ENCODE data around the gene ASAP3. TPM values are rescaled to one million over a fixed set of nuclear protein-coding genes. Genes with fewer than 3 reads are reported as not detected.

Gene ASAP3
- total RNA-seq, 1 donor from 2014 or later, result 30.8 TPM

DNA sequence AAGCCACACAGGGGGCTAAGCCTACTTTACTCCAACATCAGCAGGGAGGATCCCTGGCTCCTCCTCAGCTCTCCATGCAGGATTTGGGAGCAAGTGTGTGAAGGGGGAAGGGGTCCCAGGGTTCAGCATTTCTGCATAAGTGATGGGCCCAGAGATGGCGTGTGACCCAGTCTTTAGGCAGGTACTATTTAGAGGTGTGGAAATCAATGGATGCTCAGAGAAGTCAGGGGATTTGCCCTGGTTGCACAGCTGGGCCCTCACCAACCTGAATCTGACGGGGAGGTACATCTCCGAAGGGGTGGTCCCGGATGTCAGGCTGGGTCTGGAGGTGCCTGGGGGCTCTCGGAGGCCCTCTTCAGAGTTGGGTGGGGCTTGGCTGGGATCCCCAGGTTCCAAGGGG, 52.5 kb downstream of the ASAP3 start:
- H3K36me3 Mint-ChIP-seq (ENCODE audit: low read depth), result peaks cover 36% of the 10 kb centered on the region
- H3K27me3 Mint-ChIP-seq (ENCODE audit: low read depth), result no peaks in the 10 kb centered on the region
- H3K9me3 Mint-ChIP-seq (ENCODE audit: low read depth), result no peaks in the 10 kb centered on the region
- DNase-seq (ENCODE audit: low spot score), result no peak
- H3K27ac Mint-ChIP-seq (ENCODE audit: unreplicated experiment), result no peak overlapping the region
- H3K4me3 Mint-ChIP-seq (ENCODE audit: unreplicated experiment), result no peak overlapping the region
- no peaks in the 10 kb centered on the region for H3K4me1 Mint-ChIP-seq (ENCODE audit: low read depth)
- TF ChIP-seq CTCF (IDR thresholded peaks at IDR 0.05), result no peak

GRCh38 chr1:23430803-23431202, 53.2 kb downstream of the ASAP3 start:
- TF ChIP-seq CTCF (IDR thresholded peaks at IDR 0.05), result no peak
- Mint-ChIP-seq H3K27me3 (ENCODE audit: low read depth) (no peaks in the 10 kb centered on the region), H3K36me3 (ENCODE audit: low read depth) (peaks cover 39% of the 10 kb centered on the region), H3K4me1 (ENCODE audit: low read depth) (peaks cover 5% of the 10 kb centered on the region), H3K4me3 (ENCODE audit: unreplicated experiment) (no peak overlapping the region), H3K9me3 (ENCODE audit: low read depth) (no peaks in the 10 kb centered on the region), H3K27ac (ENCODE audit: unreplicated experiment) (no peak overlapping the region)
- DNase-seq (ENCODE audit: low spot score), result no peak

GRCh38 chr1:23428136-23428905, 55.7 kb downstream of the ASAP3 start:
- Mint-ChIP-seq H3K4me3 (ENCODE audit: unreplicated experiment) (no peak overlapping the region), H3K27me3 (ENCODE audit: low read depth) (no peaks in the 10 kb centered on the region), H3K27ac (ENCODE audit: unreplicated experiment) (no peak overlapping the region), H3K4me1 (ENCODE audit: low read depth) (peaks cover 23% of the 10 kb centered on the region), H3K36me3 (ENCODE audit: low read depth) (peaks cover 27% of the 10 kb centered on the region), H3K9me3 (ENCODE audit: low read depth) (no peaks in the 10 kb centered on the region)
- TF ChIP-seq CTCF (IDR thresholded peaks at IDR 0.05), result no peak
- DNase-seq (ENCODE audit: low spot score), result no peak

GRCh38 chr1:23427550-23427949, 56.4 kb downstream of the ASAP3 start:
- no peak for TF ChIP-seq CTCF (IDR thresholded peaks at IDR 0.05)
- no peak for DNase-seq (ENCODE audit: low spot score)
- H3K36me3 Mint-ChIP-seq (ENCODE audit: low read depth), result peaks cover 21% of the 10 kb centered on the region
- H3K27ac Mint-ChIP-seq (ENCODE audit: unreplicated experiment), result no peak overlapping the region
- H3K4me1 Mint-ChIP-seq (ENCODE audit: low read depth), result peaks cover 31% of the 10 kb centered on the region
- H3K4me3 Mint-ChIP-seq (ENCODE audit: unreplicated experiment), result no peak overlapping the region
- no peaks in the 10 kb centered on the region for H3K27me3 Mint-ChIP-seq (ENCODE audit: low read depth)
- no peaks in the 10 kb centered on the region for H3K9me3 Mint-ChIP-seq (ENCODE audit: low read depth)

DNA sequence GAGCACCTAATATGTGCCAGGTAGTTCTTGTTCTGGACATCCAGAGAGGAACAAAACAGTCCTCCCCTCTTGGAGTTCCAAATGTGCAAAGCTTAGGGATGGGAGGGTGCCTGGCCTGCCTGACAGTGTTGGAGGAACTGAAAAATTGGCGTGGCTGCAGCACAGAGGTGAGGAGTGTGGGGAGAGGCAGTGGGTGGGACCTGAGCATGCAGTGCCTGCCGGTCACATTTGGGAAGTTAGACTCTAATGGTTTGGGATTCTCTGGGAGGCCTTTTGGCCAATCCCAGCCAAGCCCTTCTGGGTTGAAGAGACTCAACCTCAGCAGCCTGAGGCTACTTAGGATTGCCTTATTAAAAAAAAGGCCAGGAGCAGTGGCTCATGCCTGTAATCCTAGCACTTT, 57.2 kb downstream of the ASAP3 start:
- H3K36me3 Mint-ChIP-seq (ENCODE audit: low read depth), result peaks cover 17% of the 10 kb centered on the region
- no peaks in the 10 kb centered on the region for H3K27me3 Mint-ChIP-seq (ENCODE audit: low read depth)
- no peak for TF ChIP-seq CTCF (IDR thresholded peaks at IDR 0.05)
- DNase-seq (ENCODE audit: low spot score), result no peak
- H3K9me3 Mint-ChIP-seq (ENCODE audit: low read depth), result no peaks in the 10 kb centered on the region
- peaks cover 38% of the 10 kb centered on the region for H3K4me1 Mint-ChIP-seq (ENCODE audit: low read depth)
- H3K27ac Mint-ChIP-seq (ENCODE audit: unreplicated experiment), result peak overlapping the region; percentile 30
- no peak overlapping the region for H3K4me3 Mint-ChIP-seq (ENCODE audit: unreplicated experiment)

Measured in chondrocyte (in vitro differentiated cells).